Ascending aorta (tissue), 2 donors: ENCODE results near the gene MYLK3. TPM values are rescaled to one million over a fixed set of nuclear protein-coding genes. Genes with fewer than 3 reads are reported as not detected.

Experiments used
- DNase-seq, 2 donors: peaks; one replicate each; pipeline ENCODE4 v3.0.0-alpha.2; 2019; ENCODE audit warnings: low spot score in 2 of 2
- H3K27ac ChIP-seq, 2 donors: fragments of 200-600 bp; sonication (generic); one replicate each; pipeline ENCODE4 v1.5.1; 2016 to 2017; ENCODE audit warnings: mild to moderate bottlenecking in 1 of 2
- H3K27me3 ChIP-seq: fragments of 200-600 bp; sonication (generic); one replicate; pipeline ENCODE4 v1.5.1; 2017
- H3K36me3 ChIP-seq, 2 donors: fragments of 200-600 bp; sonication (generic); one replicate each; pipeline ENCODE4 v1.5.1; 2016
- H3K4me1 ChIP-seq, 2 donors: fragments of 200-600 bp; sonication (generic); one replicate each; pipeline ENCODE4 v1.5.1; 2016 to 2017; ENCODE audit warnings: mild to moderate bottlenecking in 1 of 2
- H3K4me3 ChIP-seq, 2 donors: fragments of 200-600 bp; sonication (generic); one replicate each; pipeline ENCODE4 v1.5.1; 2016 to 2017; ENCODE audit warnings: mild to moderate bottlenecking in 1 of 2
- H3K9me3 ChIP-seq, 2 donors: fragments of 200-600 bp; sonication (generic); one replicate each; pipeline ENCODE4 v1.5.1; 2016
- CTCF ChIP-seq, 3 experiments: fragments of 200-600 bp in 2 of 3; fragments of 450-650 bp in 1 of 3; sonication (generic) in 2 of 3; IDR thresholded peaks; one replicate each; pipeline ENCODE4 v1.5.1; 2016 to 2019; ENCODE audit warnings: antibody characterized with exemption in 3 of 3, mild to moderate bottlenecking in 1 of 3, moderate library complexity in 1 of 3
- intact Hi-C: fragments of 100-400 bp; cut with DNase I; formaldehyde crosslinking; loops from one replicate; pipeline ENCODE4 v1.15.1; 2023
- total RNA-seq: library from RNA; depleted of rRNA; stranded (reverse); fragments of >200 nt; gene quantifications from one replicate; pipeline ENCODE4 v1.1.0, GENCODE V29; 2016

MYLK3 gene
- total RNA-seq, 1 donor from 2014 or later = not detected

- Histone ChIP-seq H3K27ac (no peak overlapping the region), H3K36me3 (no peaks in the 10 kb centered on the region), H3K4me1 (no peaks in the 10 kb centered on the region), H3K4me3 (no peak overlapping the region), H3K27me3 (no peaks in the 10 kb centered on the region), H3K9me3 (no peaks in the 10 kb centered on the region)
- DNase-seq = no peak
- intact Hi-C loops = no loop called here
- no peak for TF ChIP-seq CTCF (IDR thresholded peaks at IDR 0.05)
Observed at GRCh38 chr16:46768809-46769208, 20.7 kb upstream of the MYLK3 start.

- intact Hi-C loops = no loop called here
- H3K9me3 ChIP-seq = no peaks in the 10 kb centered on the region
Observed at GRCh38 chr16:46765050-46765449, 16.9 kb upstream of the MYLK3 start.

GRCh38 chr16:46763147-46763546, 15.0 kb upstream of the MYLK3 start:
- intact Hi-C loops = no loop called here
- no peaks in the 10 kb centered on the region for H3K27me3 ChIP-seq
- no peak overlapping the region for H3K27ac ChIP-seq
- no peak overlapping the region for H3K4me3 ChIP-seq
- TF ChIP-seq CTCF (IDR thresholded peaks at IDR 0.05) = no peak
- DNase-seq = no peak
- no peaks in the 10 kb centered on the region for H3K4me1 ChIP-seq
- no peaks in the 10 kb centered on the region for H3K36me3 ChIP-seq
- H3K9me3 ChIP-seq = no peaks in the 10 kb centered on the region

More at GRCh38 chr16:46765050-46765449, 16.9 kb upstream of the MYLK3 start:
- H3K4me3 ChIP-seq = no peak overlapping the region
- no peaks in the 10 kb centered on the region for H3K36me3 ChIP-seq
- no peak overlapping the region for H3K27ac ChIP-seq
- no peaks in the 10 kb centered on the region for H3K27me3 ChIP-seq
- TF ChIP-seq CTCF (IDR thresholded peaks at IDR 0.05) = no peak
- no peak for DNase-seq
- no peaks in the 10 kb centered on the region for H3K4me1 ChIP-seq

GRCh38 chr16:46762583-46762982, 14.4 kb upstream of the MYLK3 start:
- Histone ChIP-seq H3K36me3 (no peaks in the 10 kb centered on the region), H3K4me3 (no peak overlapping the region), H3K27me3 (no peaks in the 10 kb centered on the region), H3K9me3 (no peaks in the 10 kb centered on the region), H3K4me1 (no peaks in the 10 kb centered on the region), H3K27ac (no peak overlapping the region)
- intact Hi-C loops = no loop called here
- TF ChIP-seq CTCF (IDR thresholded peaks at IDR 0.05) = no peak
- no peak for DNase-seq

GRCh38 chr16:46759309-46759708, 11.2 kb upstream of the MYLK3 start:
- TF ChIP-seq CTCF (IDR thresholded peaks at IDR 0.05) = no peak
- Histone ChIP-seq H3K4me1 (no peaks in the 10 kb centered on the region), H3K27me3 (no peaks in the 10 kb centered on the region), H3K4me3 (no peak overlapping the region), H3K9me3 (no peaks in the 10 kb centered on the region), H3K27ac (no peak overlapping the region), H3K36me3 (no peaks in the 10 kb centered on the region)
- no peak for DNase-seq
- intact Hi-C loops = no loop called here
